Mesangial cell (primary cell): ENCODE results near the gene ZNF227. TPM values are rescaled to one million over a fixed set of nuclear protein-coding genes. Genes with fewer than 3 reads are reported as not detected.

Experiments used
- total RNA-seq: library from RNA; depleted of rRNA; stranded (reverse); fragments of >200 nt; gene quantifications from 2 replicates; pipeline ENCODE4 v1.2.3, GENCODE V29; 2015

ZNF227 gene
- 3.6 and 7.7 TPM in 2 replicates for total RNA-seq

GRCh38 chr19:44212250-44212865 lies at the start of gene ZNF227:
ZNF227 (plus strand) TSS chr19:44212532; CDS start chr19:44217793, 5,261 bp downstream.

DNA sequence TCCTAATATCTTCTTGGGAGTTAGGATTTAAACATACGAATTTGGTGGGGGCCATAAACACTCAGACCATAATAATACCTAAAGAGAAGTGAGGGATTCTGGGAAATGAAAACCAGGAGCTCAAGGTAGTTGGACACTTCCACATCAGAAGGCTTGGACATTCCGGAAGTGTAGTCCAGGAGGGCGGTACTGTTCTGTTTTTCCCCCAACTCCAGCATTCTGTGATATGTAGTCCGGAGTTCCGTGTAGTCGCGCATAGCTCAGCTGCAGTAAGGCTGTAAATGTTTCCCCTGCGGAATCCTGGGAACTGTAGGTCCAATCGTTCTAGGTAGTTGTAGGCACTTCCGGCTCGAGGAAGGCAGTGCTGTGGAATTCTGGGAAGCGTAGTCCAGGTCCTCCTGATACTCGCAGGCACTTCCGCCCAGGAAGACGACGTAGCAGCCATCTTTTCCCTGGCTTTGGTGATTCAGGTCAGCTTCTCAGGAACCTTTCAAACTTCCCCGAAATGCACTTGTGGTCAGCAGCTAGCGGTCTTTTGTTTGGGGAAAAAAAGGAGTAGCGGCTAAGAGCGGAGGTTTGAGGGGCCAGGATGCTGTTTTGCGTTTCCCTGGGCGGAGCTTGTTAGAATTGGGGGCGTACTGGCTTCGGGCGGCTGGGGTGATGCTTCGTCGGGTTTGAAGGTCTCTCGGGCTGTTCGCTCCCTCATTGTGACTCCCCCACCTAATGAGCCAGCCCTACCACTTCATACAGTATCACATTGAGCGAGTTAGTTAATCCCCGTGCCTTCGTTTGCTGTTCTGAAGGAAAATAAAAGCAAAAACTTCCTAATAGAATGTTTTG lies 47.4 kb upstream of the ZNF227 start, which contains the start of gene ZNF226:
Gene ZNF226, plus strand, starts transcription at position 428 of the 840 bp plus-strand sequence. CDS start 4,981 bp downstream, outside the sequence.

Other genes with a start within 250 kb of the ZNF227 start
- gene ZNF155, start 228.3 kb upstream of the ZNF227 start, total RNA-seq: 5.9 and 6.1 TPM in 2 replicates
- gene ZNF230, start 209.6 kb upstream of the ZNF227 start, total RNA-seq: 1.4 and 2.4 TPM in 2 replicates
- gene ZNF222, start 187.2 kb upstream of the ZNF227 start, total RNA-seq: 1.6 and 3.4 TPM in 2 replicates
- 1.9 and 2.1 TPM in 2 replicates for gene ZNF223, start 160.5 kb upstream of the ZNF227 start, total RNA-seq
- 0.76 and 0.81 TPM in 2 replicates for gene ZNF284, start 140.4 kb upstream of the ZNF227 start, total RNA-seq
- 3.9 and 5.2 TPM in 2 replicates for gene ZNF224, start 118.2 kb upstream of the ZNF227 start, total RNA-seq
- 1.3 and 1.5 TPM in 2 replicates for gene ZNF225, start 99.1 kb upstream of the ZNF227 start, total RNA-seq
- 1.3 and 3.3 TPM in 2 replicates for gene ZNF234, start 71.0 kb upstream of the ZNF227 start, total RNA-seq
- 3.3 and 7.7 TPM in 2 replicates for gene ZNF226, start 47.4 kb upstream of the ZNF227 start, total RNA-seq
- gene ZNF233, start 47.4 kb downstream of the ZNF227 start, total RNA-seq: 0.16 and 0.38 TPM in 2 replicates
- 0.33 and 1.5 TPM in 2 replicates for gene ZNF235, start 92.5 kb downstream of the ZNF227 start, total RNA-seq
- 2.3 and 3.7 TPM in 2 replicates for gene ZNF112, start 144.1 kb downstream of the ZNF227 start, total RNA-seq
- gene ZNF285, start 189.1 kb downstream of the ZNF227 start, total RNA-seq: 1.3 and 4.3 TPM in 2 replicates
- 2.0 and 3.7 TPM in 2 replicates for gene ZNF229, start 235.9 kb downstream of the ZNF227 start, total RNA-seq